ENCODE measurements around the gene NRP1.

The NRP1 gene

DNA sequence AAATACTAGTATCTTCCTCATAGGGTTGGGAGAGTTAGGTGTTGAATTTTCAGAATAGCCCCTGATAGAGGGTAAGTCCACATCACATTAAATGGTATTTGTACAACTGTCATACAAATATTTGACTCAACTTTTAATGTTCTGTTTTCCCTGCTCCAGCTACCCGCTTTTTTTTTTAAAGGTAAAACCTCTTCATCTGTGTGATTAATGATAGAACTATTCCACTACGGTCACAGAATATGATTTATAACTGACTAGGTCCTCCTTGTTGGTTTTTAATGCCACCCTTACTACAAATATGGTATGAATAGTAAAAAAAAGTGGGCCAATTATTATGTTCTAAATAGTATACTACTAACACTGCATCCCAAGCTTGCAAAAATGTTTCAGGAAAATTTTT is 15.6 kb upstream of the NRP1 start:
- in situ Hi-C loops (cut with MboI; ENCODE audit: low sequenced_read_pairs): no loop called here

DNA sequence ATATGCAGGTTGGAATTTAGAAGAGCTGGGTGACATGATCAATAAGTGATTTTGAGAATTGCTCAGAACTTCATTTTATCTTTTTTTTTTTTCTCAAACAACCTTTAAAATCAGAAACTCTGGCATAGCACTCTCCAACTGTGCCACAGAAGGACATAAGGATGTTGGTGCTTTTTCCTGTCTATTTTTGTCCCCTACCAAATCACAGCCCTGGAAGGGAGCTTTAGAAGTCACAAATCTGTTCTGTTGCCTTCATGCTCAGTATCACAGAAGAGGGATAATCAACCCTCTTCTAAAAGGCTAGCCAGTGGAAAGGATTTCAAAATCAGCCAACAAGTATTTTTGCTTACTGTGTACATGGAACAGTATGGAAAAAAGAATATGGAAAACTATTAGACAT is 14.8 kb upstream of the NRP1 start:
- in situ Hi-C loops (cut with MboI; ENCODE audit: low sequenced_read_pairs): no loop called here

DNA sequence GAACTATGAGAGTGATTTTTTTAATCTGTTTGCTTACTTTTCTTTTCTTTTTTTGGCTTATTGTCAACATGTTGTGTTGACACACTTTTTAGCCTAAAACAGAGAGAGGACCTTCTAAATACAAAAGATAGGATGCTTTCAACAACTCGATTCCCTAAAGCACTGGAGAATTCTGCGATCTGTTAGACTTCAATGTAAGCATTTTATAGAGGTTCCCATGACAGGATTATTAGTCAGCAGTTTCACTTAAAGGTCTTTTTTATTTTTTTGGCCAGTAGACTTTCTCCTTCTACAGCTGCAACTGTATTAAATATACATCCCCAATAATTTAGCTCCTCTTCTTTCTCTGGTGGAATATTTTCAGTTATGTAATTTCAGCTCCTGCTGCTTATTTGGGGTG is 12.7 kb upstream of the NRP1 start:
- in situ Hi-C loops (cut with MboI; ENCODE audit: low sequenced_read_pairs): no loop called here

DNA sequence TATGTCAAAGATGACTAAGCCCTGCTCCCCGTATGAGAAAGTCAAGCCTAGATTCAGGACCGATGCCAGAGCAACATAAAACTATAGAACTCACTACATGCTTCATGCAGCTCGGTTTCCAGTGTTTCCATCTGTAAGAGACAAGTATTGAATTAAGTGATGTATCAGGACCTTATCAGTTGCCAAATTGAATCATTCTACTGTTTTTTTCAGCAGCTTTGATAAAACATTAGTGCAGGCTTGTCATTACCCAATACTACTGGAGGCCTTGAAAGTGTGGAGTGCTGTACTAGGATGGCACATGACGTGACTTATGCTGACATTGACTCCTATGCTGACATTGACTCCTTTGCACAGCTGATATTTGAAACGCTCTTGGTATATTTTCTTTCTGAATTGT is 10.8 kb upstream of the NRP1 start:
- in situ Hi-C loops (cut with MboI; ENCODE audit: low sequenced_read_pairs): no loop called here

DNA sequence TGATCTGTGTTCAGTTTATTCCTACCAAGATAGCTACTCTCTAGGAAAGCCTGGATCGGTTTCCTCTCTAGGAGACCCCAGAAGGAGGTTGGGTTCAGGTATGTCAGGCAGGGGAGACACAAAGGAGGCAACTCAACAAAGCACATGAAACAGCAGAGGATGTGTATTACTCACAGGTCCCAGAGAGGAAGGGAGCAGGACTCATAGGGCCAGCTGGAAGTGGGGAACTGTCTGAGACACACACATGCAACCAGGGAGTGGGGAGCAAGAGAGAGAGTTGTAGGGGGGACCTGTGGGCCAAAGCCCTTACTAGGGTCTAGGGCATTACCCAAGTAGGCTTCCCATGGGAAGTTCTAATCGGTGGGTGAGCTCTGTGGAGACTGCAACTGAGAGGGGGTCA is 10.2 kb upstream of the NRP1 start:
- in situ Hi-C loops (cut with MboI; ENCODE audit: low sequenced_read_pairs): no loop called here

DNA sequence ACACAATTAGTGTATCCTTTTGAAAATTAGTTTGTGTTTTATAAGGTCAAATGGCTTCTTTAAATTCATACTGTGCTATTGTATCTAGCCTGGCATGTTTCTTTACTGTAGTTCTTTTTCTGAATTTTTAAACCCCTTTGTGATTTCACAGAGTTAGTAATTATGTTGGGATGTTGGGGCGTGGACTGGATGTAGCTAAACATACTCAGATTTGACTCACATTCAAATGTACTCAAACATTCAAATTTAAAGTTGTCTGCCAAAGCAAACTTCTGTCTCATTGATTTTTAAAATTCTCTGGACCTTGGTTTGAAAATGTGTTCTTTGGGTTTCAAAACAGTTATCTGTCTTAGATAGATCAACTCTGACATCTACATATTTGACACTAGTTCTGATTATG is 7.2 kb upstream of the NRP1 start:
- in situ Hi-C loops (cut with MboI; ENCODE audit: low sequenced_read_pairs): no loop called here

DNA sequence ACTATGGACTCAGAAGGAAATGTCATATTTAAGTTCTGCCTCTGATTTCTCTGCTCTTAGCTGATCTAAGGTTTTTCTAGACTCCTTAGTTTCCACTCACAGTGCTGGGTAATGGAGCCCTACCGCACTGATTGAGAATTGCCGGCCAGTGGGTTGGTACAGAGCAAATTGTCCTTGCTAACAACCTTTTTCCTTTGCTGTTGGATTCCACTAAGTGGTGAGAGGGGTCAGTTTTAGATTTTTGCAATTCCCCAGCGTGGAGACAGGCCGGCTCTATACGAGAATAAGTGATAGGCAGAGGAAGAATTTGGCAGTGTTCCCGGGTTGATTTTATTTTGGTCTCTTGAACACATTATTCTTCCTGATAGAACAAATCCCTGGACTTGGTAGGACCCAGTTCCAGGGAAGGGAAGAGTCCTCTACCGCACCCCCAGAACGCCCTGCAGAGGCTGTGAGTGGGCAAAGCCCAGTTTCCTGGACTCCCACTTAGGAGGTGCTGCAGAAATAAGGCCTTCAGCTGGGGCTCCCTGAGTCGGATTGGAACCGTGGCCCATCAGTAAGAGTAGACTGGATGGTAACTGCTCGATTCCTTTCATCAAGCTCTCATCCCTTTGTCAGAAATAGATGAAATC is 3.0 kb upstream of the NRP1 start:
- in situ Hi-C loops (cut with MboI; ENCODE audit: low sequenced_read_pairs): no loop called here

DNA sequence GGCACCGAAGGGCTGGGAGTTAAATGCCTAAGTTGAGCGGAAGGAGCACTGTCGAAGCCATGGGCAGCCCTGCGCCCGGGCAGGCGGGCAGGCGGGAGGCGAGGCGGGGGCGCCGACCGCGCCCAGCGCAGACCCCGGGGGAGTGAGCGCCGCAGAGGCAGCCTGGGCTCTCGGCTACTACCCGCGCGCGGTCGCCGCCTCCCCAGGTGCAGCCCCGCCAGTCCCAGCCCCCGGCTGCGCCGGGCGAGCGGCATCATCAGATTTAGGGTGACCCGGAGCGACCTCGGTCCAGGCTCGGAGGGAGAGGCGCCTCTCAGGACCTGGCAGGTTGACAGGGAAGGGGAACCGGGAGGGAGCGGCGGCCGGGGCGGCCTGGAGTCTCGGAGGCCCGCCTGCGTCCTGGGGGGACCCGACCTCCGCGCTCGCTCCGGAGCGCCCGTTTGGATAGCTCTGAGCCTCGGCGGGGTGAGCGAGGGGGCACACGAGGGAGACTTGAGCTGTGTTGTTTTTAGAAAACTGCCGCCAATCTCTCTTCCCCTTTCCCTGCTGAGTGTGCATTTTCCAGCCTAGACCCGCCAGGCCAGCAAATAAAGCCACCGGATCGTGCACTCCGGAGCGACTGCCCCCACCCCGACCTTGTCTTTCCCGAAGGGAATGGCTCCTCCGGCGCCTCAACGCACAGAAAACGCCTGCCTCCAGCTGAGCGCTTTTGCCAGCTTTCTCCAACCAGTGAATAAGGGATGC is 2.3 kb upstream of the NRP1 start:
- in situ Hi-C loops (cut with MboI; ENCODE audit: low sequenced_read_pairs): no loop called here

DNA sequence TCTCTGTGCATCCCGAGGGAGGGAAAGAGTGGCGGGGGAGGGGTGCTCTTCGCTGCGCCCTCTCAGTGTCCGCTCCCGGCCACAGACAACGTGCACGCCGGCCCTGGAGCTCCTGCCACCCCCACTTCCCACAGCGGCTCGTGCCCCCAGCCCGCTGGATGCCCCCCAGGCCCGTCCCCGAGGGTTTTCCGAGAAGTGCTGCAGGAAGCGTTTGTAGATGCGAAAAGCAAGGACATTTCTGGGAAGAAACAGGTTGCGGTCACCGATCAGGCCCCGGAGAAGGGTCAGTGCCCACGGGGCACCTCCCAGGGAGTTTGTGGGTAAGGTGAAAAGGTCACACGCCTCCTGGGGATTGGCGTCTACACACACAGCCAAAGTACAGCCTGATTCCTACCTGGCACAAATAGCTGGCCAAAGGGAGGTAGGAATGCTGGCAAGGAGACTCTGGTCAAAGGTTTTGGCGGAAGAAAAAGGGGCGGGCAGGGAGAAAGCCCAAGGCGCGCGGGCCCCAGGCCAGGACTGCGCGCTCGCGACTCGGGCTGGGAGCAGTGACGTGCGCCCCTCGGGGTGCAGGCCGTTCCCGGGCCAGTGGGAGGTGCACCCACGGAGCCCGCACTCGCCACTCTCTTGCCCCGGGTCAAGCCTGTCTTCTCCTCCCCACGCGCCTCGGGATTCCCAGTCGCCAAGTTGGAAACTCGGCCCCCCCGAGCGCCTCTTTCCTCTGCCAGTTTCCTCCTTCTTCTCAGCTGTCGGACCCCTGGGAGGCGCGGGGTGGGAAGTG is 1.5 kb upstream of the NRP1 start:
- in situ Hi-C loops (cut with MboI; ENCODE audit: low sequenced_read_pairs): no loop called here

DNA sequence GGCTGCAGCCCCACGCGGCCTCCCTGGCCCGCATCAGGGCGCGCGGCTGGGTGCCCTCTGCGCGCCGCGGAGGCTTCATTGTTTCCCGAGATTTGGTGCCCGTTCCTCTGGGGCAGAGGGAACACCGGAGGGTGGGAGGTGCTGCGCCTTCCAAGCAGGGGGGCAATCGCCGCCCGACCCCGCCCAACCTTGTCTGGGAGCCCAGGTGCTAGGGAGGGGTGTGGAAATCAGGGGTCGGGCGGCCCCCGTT is 1.0 kb upstream of the NRP1 start:
- in situ Hi-C loops (cut with MboI; ENCODE audit: low sequenced_read_pairs): no loop called here

DNA sequence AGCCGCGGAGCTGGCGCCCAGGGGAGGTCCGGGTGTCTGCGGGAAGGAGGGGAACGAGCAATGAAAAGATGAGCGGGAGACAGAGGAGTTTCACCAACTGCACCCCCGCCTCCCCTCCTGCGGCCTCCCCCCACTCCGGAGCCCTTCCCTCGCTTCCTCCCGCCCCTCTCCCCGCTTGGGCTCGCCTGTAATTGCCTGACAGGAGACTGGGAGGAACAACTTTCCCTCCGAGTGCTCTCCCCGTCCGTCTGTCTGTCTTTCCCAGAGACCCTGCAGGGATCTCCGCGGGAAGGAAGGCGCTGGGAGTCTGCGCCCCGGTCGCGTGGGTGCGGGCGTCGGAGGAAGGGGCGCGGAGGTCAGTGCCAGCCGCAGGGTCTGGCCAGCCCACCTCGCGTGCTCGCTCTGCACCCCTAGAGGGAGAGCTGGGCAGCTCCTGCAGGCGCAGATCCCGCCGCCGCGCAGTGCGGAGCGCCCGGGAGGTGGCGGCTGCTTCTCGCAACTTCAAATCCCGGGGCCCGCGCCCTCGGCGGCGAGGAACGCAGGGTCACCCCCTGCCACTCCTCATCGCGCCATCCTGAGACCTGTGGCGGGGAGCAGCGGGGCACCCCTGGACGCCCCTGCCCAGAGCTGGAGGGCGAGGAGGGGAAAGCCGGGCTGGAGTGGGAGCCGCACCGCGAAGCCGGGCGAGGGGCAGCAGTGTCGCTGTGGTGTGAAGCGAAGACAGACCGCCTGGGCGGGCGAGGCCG is 511 bp upstream of the NRP1 start:
- in situ Hi-C loops (cut with MboI; ENCODE audit: low sequenced_read_pairs): no loop called here

DNA sequence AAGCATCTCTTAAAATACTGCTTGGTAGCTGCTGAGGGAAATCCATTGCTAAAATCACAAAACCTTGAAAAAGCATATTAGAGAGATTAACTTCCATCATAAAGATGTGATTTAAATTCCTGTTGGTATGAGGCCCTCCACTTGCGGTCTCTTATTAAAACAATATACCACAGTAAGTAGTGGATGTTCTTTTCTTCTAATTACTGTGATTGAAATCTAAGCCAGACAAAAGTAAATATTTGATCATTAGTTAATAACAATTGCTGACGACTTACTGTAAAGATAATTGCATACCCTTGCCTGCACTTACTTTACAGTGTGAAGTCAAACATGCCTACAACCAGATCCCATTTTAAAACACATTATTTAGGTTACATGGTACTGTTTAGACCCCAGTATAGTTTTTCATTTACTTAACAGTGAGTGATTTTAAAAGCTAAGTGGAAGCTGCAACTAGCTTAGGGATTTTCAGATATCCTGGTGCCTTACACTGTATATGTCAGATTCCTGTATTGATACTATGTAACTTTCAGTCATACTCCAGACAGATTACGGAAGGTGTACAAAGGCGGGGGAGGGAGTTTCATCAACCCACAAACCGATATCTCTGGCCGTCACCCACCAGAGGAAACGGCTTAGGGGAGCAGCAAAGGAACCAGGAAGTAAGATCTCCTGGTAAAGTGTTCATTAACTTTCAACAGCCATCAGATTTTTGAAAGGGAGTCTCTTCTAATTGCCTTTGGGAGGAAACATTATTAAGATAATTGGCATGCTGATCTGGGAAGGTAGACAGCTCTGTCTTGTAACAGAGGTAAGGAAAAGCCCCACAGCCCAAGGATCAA is 986 bp downstream of the NRP1 start:
- in situ Hi-C loops (cut with MboI; ENCODE audit: low sequenced_read_pairs): no loop called here

DNA sequence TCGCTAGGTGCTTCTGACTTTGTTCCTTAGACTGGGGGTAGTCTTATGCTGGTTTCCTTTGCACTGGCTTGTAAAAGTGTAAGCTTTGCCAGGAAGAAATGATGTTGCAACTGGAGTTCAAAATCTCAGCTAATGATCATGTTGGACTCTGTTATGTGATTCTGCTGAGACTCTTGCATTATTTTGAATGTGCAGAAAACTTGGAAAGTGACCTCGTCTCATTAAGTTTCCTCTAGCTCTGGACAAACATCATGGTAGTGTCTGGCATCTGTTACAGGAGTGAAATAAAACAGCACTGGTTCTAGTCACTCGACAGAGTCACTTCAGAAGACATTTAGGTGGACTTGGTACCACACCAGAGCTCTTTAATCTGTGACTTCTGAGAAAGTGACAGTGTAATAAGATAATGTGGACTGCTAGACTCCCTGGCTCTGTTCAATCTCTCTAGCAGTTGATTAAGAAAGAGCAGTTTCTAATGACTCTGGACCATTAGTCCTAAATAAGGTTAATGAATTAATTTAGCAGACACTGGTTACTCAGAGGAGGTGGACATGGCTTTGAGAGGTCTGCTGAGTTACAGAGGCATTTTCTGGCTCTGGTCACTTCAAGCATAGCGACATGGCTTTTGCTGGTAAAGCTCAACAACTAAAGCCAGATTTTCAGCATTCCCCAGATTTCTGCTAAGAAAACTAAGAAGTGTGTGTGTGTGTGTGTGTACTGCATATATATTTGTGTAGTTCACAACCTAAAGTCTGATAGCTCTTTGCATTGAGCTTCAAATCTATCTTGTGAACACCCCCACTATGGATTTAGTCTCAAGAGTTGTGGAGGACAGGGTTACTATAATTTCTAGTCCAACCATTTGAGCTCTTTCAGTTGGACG is 2.0 kb downstream of the NRP1 start:
- in situ Hi-C loops (cut with MboI; ENCODE audit: low sequenced_read_pairs): no loop called here

DNA sequence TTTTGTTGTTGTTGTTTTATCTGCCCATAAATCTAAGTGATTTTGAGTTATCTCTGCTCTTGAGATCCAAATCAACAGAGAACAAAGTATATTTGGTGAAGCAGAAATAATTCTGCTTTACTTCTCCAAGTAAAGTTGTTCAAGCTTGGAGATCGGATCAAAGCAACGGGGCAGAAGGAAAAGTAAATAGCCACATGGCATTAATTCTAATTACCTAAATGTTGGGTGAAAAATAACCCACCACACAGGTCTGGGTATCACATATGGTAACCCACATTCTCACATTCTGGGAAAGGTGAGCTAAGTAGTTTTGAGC is 3.1 kb downstream of the NRP1 start:
- in situ Hi-C loops (cut with MboI; ENCODE audit: low sequenced_read_pairs): no loop called here

DNA sequence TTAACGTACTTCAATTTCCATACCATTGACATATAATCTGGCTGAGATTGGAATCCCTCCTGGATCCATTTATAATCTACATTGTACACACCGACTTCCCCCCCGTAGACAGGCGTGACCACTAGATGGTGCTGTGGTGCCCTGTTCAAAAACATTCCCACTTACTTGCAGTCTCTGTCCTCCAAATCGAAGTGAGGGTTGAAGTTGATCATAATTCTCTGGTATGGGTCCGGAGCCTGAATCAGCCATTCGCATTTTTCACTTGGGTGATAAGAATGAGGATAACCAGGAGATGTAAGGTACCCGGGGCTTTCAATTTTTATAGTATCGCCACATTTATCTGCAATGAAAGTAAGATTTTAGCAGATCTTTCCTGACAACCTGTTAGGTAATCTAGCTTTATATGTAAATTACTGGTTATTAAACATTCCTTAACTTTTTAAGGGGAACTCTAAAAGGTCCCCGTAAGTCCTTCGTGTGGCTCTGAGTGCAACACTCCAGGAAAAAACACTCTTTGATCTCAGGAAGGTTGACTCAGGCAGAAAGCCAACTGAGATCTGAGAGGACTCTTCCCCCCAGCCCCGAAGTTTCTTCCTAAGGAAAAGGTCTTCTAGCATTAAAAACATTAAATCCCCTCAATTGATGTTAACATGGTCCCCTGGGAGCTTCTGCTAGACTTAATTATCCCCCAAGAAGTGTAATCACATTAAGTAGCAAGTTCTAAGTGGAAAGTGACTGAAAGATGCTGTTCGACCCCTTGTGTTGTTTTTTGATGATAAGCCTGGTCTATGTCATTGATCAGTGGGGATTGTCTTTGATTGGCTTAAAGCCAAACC is 3.7 kb downstream of the NRP1 start:
- in situ Hi-C loops (cut with MboI; ENCODE audit: low sequenced_read_pairs): no loop called here

DNA sequence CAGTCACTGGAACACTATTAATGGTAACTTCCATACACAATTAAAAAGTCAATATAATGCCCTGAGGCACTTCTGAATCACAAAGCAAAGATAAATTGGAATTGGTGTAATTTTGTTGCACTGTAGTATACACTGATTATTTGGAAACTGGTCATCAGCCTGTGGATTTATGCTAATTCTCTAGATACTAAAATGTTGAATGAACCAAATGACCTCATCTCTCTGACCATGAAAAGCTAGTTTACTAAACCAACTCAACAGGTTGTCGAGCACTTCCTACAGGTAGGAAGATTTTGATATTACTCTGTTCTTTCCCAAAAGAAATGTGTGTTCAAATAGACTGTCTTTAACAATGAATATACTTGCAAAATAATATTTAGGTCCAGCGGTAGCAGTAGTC is 5.3 kb downstream of the NRP1 start:
- in situ Hi-C loops (cut with MboI; ENCODE audit: low sequenced_read_pairs): no loop called here

DNA sequence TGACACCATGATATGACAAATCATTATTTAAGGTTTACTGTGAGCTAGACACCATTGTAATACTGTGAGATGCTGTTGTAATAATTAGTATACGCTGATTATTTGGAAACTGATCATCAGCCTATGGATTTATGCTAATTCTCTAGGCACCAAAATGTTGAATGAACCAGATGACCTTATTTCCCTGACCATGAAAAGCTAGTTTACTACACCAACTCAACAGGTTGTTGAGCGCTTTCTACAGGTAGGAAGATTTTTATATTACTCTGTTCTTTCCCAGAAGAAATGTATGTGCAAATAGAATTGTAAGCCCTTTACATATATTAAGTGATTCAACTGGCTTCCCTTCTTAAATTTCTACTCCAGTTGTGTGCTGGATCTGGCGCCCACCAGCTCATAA is 6.2 kb downstream of the NRP1 start:
- in situ Hi-C loops (cut with MboI; ENCODE audit: low sequenced_read_pairs): no loop called here

DNA sequence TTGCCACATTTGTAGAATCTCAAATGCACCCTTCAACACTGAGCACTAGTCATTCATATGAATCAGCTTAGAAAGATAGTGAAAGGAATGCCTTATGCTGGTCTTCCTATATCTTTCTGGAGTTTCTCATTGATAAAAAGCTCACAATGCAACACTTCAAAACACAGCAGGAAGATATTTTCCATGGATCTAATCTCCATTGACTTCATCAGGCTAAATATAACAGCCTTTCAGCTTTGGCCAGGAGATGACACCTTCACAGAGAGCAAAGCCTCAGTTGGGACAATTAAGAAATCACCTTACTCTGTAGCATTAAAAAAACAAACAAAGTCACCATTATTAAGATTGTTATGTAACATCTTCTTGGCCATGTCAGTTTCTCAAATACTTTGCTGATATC is 6.7 kb downstream of the NRP1 start:
- in situ Hi-C loops (cut with MboI; ENCODE audit: low sequenced_read_pairs): no loop called here

DNA sequence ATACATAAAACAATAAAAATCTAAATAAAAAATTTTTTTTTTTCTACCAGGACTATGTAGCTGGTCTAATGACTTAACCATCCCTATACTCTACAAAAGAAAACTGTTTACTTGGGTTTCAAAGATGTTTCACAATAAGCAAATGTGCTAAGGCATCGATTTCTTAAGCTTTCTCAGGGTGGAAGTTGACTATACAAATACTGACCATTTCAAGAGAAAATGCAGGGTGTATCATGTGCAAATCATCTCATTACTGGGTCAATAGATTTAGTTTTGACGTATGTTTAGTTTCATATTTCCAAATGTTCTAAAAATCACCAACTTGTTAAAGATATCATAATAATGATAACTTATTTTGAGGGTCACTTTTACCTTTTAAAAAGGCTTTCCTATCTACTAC is 7.5 kb downstream of the NRP1 start:
- in situ Hi-C loops (cut with MboI; ENCODE audit: low sequenced_read_pairs): no loop called here

All from HL-60/S4 treated with phorbol 12-myristate 13-acetate at 8.2 ng/mL for 4 days and 3 days (cell line).